KOPT-K1 (cell line): ENCODE data around the gene SPATA13.

Experiments
- H3K27ac ChIP-seq: fragments of 200-600 bp; sonication (generic); 2 replicates; pipeline ENCODE4 v1.5.1; 2016; ENCODE audit warnings: antibody characterized with exemption, mild to moderate bottlenecking, low read depth, low read length; ENCODE audit not compliant: poor library complexity, severe bottlenecking
- H3K36me3 ChIP-seq: fragments of 200-600 bp; sonication (generic); 2 replicates; pipeline ENCODE4 v1.5.1; 2017; ENCODE audit warnings: antibody characterized with exemption, mild to moderate bottlenecking, low read length, moderate library complexity; ENCODE audit not compliant: insufficient read depth
- H3K9me3 ChIP-seq: fragments of 200-600 bp; sonication (generic); 2 replicates; pipeline ENCODE4 v1.5.1; 2017; ENCODE audit warnings: antibody characterized with exemption, low read length, mild to moderate bottlenecking; ENCODE audit not compliant: insufficient read depth, poor library complexity, severe bottlenecking

The SPATA13 gene

GRCh38 chr13:24247016-24247415, 86.5 kb downstream of the SPATA13 start:
- Histone ChIP-seq H3K36me3 (peaks cover 7% of the 10 kb centered on the region; the same call in 1 of the 2 replicates), H3K9me3 (no peaks in the 10 kb centered on the region), H3K27ac (no peak overlapping the region)

- Histone ChIP-seq H3K9me3 (no peaks in the 10 kb centered on the region), H3K27ac (no peak overlapping the region), H3K36me3 (peaks cover 17% of the 10 kb centered on the region)
Observed at GRCh38 chr13:24249624-24250023, 89.1 kb downstream of the SPATA13 start.

DNA sequence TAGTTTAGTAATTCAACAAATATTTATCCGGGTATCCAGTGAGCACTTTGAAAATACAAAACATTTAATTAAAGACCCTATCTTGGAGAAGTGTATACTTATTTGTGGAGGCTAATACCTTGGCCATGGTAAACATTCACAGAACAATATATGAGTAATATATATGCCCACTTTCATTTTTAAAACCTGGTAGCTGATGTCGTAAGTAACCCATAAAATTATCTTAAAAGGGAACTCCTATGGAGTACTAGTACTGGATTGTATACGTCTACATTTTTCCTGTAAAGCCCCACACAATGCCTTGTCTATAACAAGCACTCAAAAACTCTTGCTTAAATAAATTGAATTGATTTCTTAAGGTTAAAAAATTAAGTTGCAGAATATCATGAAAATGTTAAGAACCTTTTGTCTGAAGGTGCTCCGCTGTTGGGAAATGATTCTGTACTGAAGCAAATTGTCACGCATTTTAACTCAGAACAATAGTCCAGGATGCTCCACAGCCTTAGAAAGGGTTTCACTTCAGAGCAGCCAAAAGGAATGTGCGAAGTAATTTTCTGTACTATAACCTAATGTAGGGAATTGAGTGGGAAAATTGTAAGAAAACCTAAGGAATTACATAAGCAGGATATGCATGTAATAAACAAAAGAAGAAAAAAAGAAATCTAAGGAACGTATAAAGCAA, 90.0 kb downstream of the SPATA13 start:
- peak overlapping the region; percentile 72 for H3K27ac ChIP-seq
- H3K36me3 ChIP-seq = peaks cover 26% of the 10 kb centered on the region
- no peaks in the 10 kb centered on the region for H3K9me3 ChIP-seq

DNA sequence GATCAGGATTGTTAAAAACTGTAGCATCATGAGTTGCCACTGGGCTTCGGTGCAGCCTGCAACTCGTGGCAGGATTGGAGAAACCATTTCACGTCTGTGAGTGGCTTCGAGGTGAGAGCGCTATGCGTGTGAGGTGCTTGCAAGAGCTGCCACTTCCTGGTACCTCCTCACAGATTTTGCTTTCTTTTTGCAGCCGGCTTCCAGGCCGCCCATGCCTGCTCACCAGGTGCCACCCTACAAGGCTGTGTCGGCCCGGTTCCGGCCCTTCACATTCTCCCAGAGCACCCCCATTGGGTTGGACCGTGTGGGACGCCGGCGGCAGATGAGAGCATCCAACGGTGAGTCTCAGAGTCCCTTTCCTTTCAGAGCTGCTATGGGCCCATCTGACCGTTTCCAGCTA, 91.0 kb downstream of the SPATA13 start:
- Histone ChIP-seq H3K9me3 (no peaks in the 10 kb centered on the region), H3K36me3 (peaks cover 31% of the 10 kb centered on the region), H3K27ac (peak overlapping the region; percentile 72)

- Histone ChIP-seq H3K27ac (peak overlapping the region; percentile 72), H3K36me3 (peaks cover 37% of the 10 kb centered on the region), H3K9me3 (no peaks in the 10 kb centered on the region)
Observed at GRCh38 chr13:24252136-24252535, 91.6 kb downstream of the SPATA13 start.

- peaks cover 50% of the 10 kb centered on the region for H3K36me3 ChIP-seq
- no peaks in the 10 kb centered on the region for H3K9me3 ChIP-seq
- peak overlapping the region; percentile 40 for H3K27ac ChIP-seq
Observed at GRCh38 chr13:24253520-24254145, 93.1 kb downstream of the SPATA13 start.

- H3K9me3 ChIP-seq = no peaks in the 10 kb centered on the region
- H3K27ac ChIP-seq = peak overlapping the region; percentile 40
- peaks cover 51% of the 10 kb centered on the region for H3K36me3 ChIP-seq
Observed at GRCh38 chr13:24254146-24254841, 93.8 kb downstream of the SPATA13 start.

DNA sequence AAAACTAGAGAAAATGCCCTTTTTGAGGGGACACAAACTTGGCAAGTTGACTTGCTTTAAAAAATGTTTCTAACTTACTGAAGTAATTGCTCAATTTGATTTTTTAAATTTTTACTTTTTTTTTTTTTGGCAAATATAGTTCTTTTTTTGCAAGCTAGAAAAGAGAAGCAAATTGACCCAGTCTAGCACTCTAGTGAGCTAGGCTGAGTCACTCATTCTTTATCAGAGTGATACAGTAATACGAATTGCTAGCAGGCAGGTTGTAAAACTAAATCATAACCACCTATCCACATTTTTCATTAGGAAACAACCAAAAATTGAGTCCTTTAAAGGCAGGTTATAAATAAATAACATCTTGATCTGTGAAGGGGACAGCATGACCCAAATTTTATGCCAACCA, 97.0 kb downstream of the SPATA13 start:
- Histone ChIP-seq H3K36me3 (peaks cover 55% of the 10 kb centered on the region), H3K9me3 (no peaks in the 10 kb centered on the region), H3K27ac (no peak overlapping the region)

DNA sequence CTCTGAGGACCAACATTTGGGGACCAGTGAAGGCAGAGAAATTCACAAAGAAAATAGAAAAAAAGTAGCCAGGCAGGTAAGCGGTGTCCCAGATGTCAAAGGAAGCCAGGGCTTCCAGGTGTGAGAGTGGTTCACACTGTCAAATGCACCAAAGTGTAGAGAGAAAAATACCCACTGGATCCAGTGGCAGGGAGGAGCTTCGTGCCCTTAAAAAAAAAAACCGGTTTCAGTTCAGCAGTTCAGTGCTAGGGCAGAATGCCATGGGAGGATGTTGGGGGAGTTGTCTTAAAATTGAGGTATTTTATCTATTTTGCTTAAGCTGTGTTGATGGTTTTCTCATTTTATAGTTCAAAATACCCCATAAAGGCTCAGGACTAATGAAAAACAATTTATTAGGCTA, 101.0 kb downstream of the SPATA13 start:
- peak overlapping the region; percentile 14 for H3K27ac ChIP-seq
- H3K36me3 ChIP-seq = peaks cover 30% of the 10 kb centered on the region
- no peaks in the 10 kb centered on the region for H3K9me3 ChIP-seq

GRCh38 chr13:24263632-24264031, 103.1 kb downstream of the SPATA13 start:
- Histone ChIP-seq H3K27ac (peak overlapping the region; percentile 71), H3K36me3 (peaks cover 12% of the 10 kb centered on the region; the same call in 1 of the 2 replicates), H3K9me3 (no peaks in the 10 kb centered on the region)

DNA sequence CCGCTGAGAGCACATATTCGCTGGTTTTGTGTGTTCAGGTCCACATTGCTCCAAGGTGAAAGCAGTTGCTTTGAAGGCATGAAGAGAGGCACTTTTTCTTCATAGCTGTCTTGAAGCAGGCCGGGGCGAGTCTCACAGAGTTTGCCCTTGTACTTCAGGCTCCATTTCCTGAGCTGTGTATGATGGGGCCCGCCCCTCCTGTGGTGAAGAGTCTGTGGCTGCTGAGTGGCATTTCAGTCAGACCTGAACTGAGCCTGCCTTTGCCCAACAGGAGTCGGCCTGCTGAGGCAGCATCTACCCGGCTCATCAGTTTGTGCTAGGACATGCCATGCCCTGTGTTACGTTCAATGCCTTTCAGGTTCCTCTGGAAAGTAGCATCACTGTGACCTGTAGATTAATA, 104.5 kb downstream of the SPATA13 start:
- Histone ChIP-seq H3K27ac (peak overlapping the region; percentile 71), H3K9me3 (no peaks in the 10 kb centered on the region), H3K36me3 (peaks cover 9% of the 10 kb centered on the region; the same call in 1 of the 2 replicates)

- Histone ChIP-seq H3K36me3 (peaks cover 7% of the 10 kb centered on the region; the same call in 1 of the 2 replicates), H3K9me3 (no peaks in the 10 kb centered on the region), H3K27ac (peak overlapping the region; percentile 71)
Observed at GRCh38 chr13:24265453-24265852, 104.9 kb downstream of the SPATA13 start.

DNA sequence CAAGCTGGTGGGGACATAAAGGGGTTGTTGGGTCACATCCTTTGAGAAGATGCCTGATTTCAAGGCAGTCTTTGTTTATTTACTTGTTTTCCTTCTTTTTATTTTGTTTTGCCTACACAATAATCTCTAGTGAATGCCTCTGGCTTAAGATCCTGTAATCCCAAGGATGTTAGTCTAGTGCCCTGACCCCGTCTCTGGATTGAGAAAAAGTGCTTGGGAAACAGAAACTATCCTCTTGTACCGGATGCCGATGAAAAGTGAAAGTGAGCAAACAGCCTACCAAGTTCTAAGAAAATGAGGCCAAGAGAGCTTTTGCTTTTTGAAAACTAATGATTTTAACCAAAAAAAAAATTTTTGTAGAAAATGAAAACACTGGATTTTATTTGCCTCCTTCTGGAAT, 106.8 kb downstream of the SPATA13 start:
- Histone ChIP-seq H3K27ac (peak overlapping the region; percentile 86), H3K36me3 (no peaks in the 10 kb centered on the region), H3K9me3 (no peaks in the 10 kb centered on the region)

GRCh38 chr13:24267801-24268200, 107.3 kb downstream of the SPATA13 start:
- peaks cover 2% of the 10 kb centered on the region; the same call in 1 of the 2 replicates for H3K36me3 ChIP-seq
- peak overlapping the region; percentile 86 for H3K27ac ChIP-seq
- no peaks in the 10 kb centered on the region for H3K9me3 ChIP-seq

- Histone ChIP-seq H3K36me3 (peaks cover 6% of the 10 kb centered on the region; the same call in 1 of the 2 replicates), H3K27ac (peak overlapping the region; percentile 67), H3K9me3 (no peaks in the 10 kb centered on the region)
Observed at GRCh38 chr13:24269821-24270220, 109.3 kb downstream of the SPATA13 start.
